ENCODE results near the gene TTC31.

- TF ChIP-seq CTCF (IDR thresholded peaks at IDR 0.05) (no peak), POLR2A (IDR thresholded peaks at IDR 0.05) (peak in 2 of 4 donors; percentile 66 to 71), POLR2AphosphoS5 (IDR thresholded peaks at IDR 0.05) (peak in 2 of 3 donors; percentile 66 to 85), EP300 (IDR thresholded peaks at IDR 0.05) (no peak)
Observed at GRCh38 chr2:74457549-74458131, 25.2 kb upstream of the TTC31 start.

All from stomach (tissue), 4 donors.